ENCODE measurements around the gene SPTLC1. TPM values are rescaled to one million over a fixed set of nuclear protein-coding genes. Genes with fewer than 3 reads are reported as not detected.

Gene SPTLC1
- polyA plus RNA-seq, 6 donors from 2014 or later: 32.8 to 53.5 (median 44.2) TPM

DNA sequence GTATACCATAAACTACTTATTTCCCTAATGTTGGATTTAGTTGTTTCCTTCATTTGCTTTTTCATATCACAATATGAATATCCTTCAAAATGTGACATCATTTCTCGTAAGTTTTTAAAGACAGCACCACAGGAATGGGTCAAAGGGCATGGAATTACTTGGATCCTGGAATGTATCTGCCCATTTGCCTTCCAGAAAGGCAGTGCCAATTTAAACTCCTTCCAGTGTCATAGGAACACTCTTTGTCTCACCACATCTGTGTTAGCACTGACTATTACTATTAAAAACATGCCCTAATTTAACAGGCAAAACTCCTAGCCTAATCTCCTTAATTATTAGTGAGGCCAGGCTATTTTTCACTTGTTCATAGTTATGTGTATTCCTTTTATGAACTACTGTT is 58.0 kb downstream of the SPTLC1 start:
- Mint-ChIP-seq H3K27ac (no peak overlapping the region), H3K27me3 (no peaks in the 10 kb centered on the region)

DNA sequence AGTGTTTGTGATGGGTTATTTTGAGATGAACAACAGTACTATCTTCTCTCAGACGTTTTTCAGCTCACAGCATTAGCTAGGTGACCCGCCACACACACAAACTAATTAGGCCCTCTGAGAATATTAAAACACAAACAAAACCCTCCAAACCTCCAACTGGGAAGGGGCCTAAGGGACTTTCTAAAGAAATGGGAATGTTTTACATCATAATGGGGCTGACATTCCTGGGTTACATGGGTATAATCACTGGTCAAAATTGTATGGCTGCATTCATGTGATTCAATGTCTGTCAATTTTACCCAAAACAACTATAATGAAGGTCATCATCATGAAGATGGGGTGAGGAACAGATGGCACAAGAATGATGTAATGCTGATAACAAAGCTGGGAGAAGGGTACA is 59.6 kb downstream of the SPTLC1 start:
- Mint-ChIP-seq H3K36me3 (peaks cover 37 to 40% of the 10 kb centered on the region in 2 donors), H3K4me1 (peaks cover 0 to 3% (median 0%) of the 10 kb centered on the region in 3 donors), H3K9me3 (peaks cover 0 to 8% (median 4%) of the 10 kb centered on the region in 7 donors), H3K27me3 (no peaks in the 10 kb centered on the region), H3K4me3 (no peak overlapping the region), H3K27ac (peak overlapping the region in 1 of 6 donors; percentile 39)
- no peak for DNase-seq
- no peak for ATAC-seq (ENCODE audit: low read depth in 2 of 2)

More for the DNA sequence above, 58.0 kb downstream of the SPTLC1 start:
- no peak for ATAC-seq (ENCODE audit: low read depth in 2 of 2)
- H3K9me3 Mint-ChIP-seq: peaks cover 0 to 23% (median 17%) of the 10 kb centered on the region in 7 donors
- no peak for DNase-seq
- H3K4me1 Mint-ChIP-seq: peaks cover 0 to 2% (median 0%) of the 10 kb centered on the region in 3 donors
- H3K36me3 Mint-ChIP-seq: peaks cover 48 to 53% of the 10 kb centered on the region in 2 donors
- no peak overlapping the region for H3K4me3 Mint-ChIP-seq

DNA sequence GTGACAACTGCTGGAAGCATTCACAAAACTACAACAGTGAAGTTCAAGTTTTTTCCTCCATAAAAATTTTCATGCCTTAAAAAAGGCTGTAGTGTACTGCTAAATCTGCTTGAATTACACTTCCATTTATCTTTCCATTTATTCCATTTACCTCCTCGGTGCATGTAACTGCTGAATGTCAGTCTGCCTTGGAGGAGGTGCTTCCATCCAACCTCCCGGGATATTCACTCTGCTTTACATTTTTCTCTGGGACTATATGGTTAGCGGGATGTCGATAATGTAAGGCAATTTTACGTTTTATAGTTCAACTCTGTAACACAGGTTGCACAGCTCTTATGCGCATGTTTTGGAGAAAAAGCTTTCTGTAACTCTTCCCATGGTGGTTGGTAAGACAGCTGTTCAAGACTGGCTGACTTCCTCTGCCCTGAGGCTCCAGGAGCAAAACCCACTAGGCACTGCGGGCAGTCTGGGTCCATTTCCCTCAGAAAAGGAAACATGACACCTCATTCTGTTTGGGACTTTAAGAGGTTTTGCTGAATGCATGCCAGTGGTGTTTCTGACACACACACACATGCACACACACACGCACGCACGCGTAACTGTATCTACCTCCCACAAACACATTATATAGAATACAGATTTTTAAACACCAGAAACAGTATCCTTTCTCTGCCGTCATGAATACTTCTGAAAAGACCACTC is 66.1 kb downstream of the SPTLC1 start:
- Mint-ChIP-seq H3K9me3 (peaks cover 0 to 6% (median 0%) of the 10 kb centered on the region in 7 donors), H3K27ac (peak overlapping the region in 2 of 6 donors; percentile 2 to 82), H3K27me3 (no peaks in the 10 kb centered on the region), H3K4me3 (peak overlapping the region in 1 of 8 donors; percentile 53), H3K36me3 (peaks cover 57 to 59% of the 10 kb centered on the region in 2 donors), H3K4me1 (peaks cover 0 to 7% (median 0%) of the 10 kb centered on the region in 3 donors)
- ATAC-seq (ENCODE audit: low read depth in 2 of 2) (no peak), DNase-seq (no peak)

DNA sequence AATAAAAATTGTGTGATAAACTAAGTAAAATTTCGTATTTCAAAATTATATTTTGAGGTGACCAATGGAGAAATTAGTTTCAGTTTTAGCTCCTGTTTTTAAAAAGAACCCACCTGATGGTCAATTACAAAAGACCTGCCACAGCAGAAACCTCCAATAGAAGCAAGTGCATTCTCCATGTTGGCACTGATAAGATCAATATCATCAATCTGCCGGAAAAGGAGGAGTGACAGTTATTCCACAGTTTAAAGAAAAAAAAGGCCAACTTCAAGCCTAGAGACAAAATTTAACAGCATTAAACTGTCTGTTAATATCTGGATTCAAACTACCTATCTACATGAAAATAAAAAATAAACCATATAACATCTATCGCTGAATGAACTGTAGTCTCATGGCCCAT is 67.7 kb downstream of the SPTLC1 start:
- no peak for ATAC-seq (ENCODE audit: low read depth in 2 of 2)
- Mint-ChIP-seq H3K27me3 (no peaks in the 10 kb centered on the region), H3K4me3 (no peak overlapping the region), H3K36me3 (peaks cover 62 to 64% of the 10 kb centered on the region in 2 donors), H3K27ac (no peak overlapping the region), H3K4me1 (peaks cover 0 to 7% (median 0%) of the 10 kb centered on the region in 3 donors), H3K9me3 (peaks cover 8 to 20% (median 14%) of the 10 kb centered on the region in 7 donors)
- DNase-seq: no peak

DNA sequence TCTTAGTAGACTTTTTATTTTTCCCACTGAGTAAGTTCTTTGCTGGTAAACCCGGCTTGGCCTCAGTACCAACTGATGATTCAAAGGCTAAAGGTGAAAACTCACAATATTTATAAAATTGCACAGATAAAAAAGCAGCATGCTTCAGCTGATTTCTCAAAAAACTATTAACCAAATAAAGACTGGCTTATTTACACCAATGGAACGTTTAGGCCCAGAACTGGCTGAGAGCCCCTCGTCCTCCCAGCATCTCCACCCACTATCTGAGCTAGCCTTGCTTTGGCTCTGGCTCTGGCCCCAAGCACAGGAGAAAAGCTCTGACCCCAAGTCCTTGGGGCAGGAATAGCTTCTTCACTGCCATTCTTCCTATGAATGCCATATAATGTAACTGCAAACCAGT is 68.5 kb downstream of the SPTLC1 start:
- Mint-ChIP-seq H3K36me3 (peaks cover 64 to 67% of the 10 kb centered on the region in 2 donors), H3K27ac (no peak overlapping the region), H3K9me3 (peaks cover 15 to 28% (median 21%) of the 10 kb centered on the region in 7 donors), H3K4me1 (peaks cover 0 to 7% (median 0%) of the 10 kb centered on the region in 3 donors), H3K27me3 (no peaks in the 10 kb centered on the region), H3K4me3 (no peak overlapping the region)
- no peak for ATAC-seq (ENCODE audit: low read depth in 2 of 2)
- no peak for DNase-seq

DNA sequence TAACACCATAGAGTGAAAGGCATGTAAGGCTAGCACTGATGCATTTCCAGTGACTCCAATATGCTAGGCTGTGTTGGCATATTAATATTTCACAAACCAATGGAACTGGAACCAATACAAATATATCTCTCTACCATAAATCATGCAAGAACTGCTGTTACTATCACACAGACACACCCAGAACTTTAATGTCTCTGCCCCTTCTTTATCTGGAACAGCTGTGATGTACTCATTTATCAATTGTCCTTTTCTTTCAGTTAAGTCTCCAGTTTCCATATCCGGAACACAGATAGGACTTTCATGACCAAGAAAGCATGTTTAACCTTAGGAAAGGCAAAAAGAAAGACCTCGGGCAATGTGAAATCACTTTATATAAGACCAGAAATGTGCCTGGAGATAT is 70.3 kb downstream of the SPTLC1 start:
- Mint-ChIP-seq H3K4me3 (no peak overlapping the region), H3K9me3 (peaks cover 15 to 28% (median 22%) of the 10 kb centered on the region in 7 donors)

DNA sequence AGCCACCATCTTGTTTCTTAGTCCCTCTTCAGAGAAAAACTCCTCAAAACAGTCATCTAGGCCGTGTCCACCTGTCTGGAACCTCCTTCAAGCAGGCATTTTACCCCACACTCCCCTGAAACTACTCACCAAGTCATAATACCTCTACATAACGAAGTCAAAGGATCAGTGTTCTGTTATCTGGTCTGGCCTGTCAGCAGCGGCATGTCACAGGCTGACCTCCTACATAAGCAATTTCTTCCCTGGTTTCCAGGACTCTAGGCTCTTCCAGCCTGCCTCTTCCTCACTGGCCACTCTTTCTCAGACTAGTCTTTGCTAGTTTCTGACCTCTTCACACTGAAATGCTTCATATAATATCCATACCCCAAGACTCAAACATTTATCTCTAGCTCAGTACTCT is 72.2 kb downstream of the SPTLC1 start:
- H3K27ac Mint-ChIP-seq: no peak overlapping the region
- peaks cover 15 to 28% (median 22%) of the 10 kb centered on the region in 7 donors for H3K9me3 Mint-ChIP-seq
- no peaks in the 10 kb centered on the region for H3K27me3 Mint-ChIP-seq
- H3K4me1 Mint-ChIP-seq: peaks cover 0 to 4% (median 0%) of the 10 kb centered on the region in 3 donors
- no peak overlapping the region for H3K4me3 Mint-ChIP-seq
- no peak for ATAC-seq (ENCODE audit: low read depth in 2 of 2)
- peaks cover 53 to 66% of the 10 kb centered on the region in 2 donors for H3K36me3 Mint-ChIP-seq
- DNase-seq: no peak

More for the DNA sequence above, 70.3 kb downstream of the SPTLC1 start:
- ATAC-seq (ENCODE audit: low read depth in 2 of 2): no peak
- H3K27ac Mint-ChIP-seq: no peak overlapping the region
- H3K36me3 Mint-ChIP-seq: peaks cover 65 to 69% of the 10 kb centered on the region in 2 donors
- DNase-seq: no peak
- H3K4me1 Mint-ChIP-seq: peaks cover 0 to 4% (median 0%) of the 10 kb centered on the region in 3 donors
- H3K27me3 Mint-ChIP-seq: no peaks in the 10 kb centered on the region

DNA sequence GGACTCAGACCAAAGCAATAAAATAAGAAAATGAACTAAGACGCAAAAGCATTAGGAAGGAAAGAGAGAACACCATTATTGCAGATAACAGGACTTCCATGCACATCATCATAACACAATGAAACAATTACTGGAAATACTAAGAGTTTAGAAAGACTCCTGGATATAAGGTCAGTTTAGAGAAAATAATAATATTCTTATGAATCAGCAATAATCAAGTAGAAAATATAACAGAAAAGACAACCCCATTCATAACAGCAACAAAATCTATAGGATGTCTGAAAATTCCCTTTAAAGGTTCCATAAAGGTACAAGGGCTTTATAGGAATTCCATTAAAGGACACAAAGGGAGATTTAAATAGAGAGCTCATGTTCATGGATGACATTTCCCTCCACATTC is 73.0 kb downstream of the SPTLC1 start:
- Mint-ChIP-seq H3K27ac (no peak overlapping the region), H3K27me3 (no peaks in the 10 kb centered on the region), H3K36me3 (peaks cover 59 to 69% of the 10 kb centered on the region in 2 donors), H3K9me3 (peaks cover 15 to 28% (median 22%) of the 10 kb centered on the region in 7 donors), H3K4me1 (peaks cover 0 to 4% (median 0%) of the 10 kb centered on the region in 3 donors), H3K4me3 (no peak overlapping the region)
- ATAC-seq (ENCODE audit: low read depth in 2 of 2): no peak
- no peak for DNase-seq

DNA sequence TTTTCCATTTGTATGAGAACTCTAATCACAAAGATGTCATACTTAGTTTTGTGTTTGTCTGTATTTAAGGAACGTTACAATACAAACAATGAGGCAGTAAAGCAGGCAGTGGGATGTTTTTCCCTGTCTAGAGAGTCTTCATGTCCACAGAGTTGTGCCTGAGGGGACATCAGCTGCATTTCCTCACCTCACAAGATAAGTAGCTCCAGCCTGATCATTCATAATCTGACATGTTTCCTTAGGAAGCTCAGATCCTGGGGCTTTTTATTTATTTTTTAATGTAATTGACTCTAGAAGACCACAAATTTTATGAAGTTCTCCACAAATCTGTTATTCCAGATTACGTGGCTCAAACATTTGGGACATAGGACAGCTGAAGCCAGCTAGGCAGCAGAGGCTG is 78.5 kb downstream of the SPTLC1 start:
- Mint-ChIP-seq H3K36me3 (peaks cover 37 to 46% of the 10 kb centered on the region in 2 donors), H3K9me3 (peaks cover 0 to 3% (median 1%) of the 10 kb centered on the region in 7 donors), H3K4me3 (no peak overlapping the region), H3K27ac (no peak overlapping the region), H3K4me1 (no peaks in the 10 kb centered on the region), H3K27me3 (no peaks in the 10 kb centered on the region)
- no peak for DNase-seq
- no peak for ATAC-seq (ENCODE audit: low read depth in 2 of 2)

DNA sequence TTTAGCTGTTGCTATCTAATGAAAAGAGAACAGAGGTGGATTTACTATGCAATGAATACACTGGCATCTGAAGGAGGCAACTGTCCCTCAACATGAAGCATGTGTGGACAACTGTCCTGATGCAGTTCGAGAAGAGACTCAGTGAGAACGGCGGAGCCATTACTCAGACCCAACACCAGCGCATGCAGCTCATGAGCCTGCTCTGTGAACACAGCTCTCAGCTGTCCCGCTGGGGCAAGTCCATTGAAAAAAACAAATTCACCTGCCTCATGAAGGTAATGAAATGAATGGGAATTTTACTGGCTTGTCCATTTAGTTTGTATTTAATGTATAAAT is 78.8 kb downstream of the SPTLC1 start:
- no peaks in the 10 kb centered on the region for H3K9me3 Mint-ChIP-seq
- no peak overlapping the region for H3K27ac Mint-ChIP-seq
- peaks cover 35 to 45% of the 10 kb centered on the region in 2 donors for H3K36me3 Mint-ChIP-seq
- no peak overlapping the region for H3K4me3 Mint-ChIP-seq
- no peaks in the 10 kb centered on the region for H3K4me1 Mint-ChIP-seq
- no peak for DNase-seq
- H3K27me3 Mint-ChIP-seq: no peaks in the 10 kb centered on the region
- ATAC-seq (ENCODE audit: low read depth in 2 of 2): no peak

DNA sequence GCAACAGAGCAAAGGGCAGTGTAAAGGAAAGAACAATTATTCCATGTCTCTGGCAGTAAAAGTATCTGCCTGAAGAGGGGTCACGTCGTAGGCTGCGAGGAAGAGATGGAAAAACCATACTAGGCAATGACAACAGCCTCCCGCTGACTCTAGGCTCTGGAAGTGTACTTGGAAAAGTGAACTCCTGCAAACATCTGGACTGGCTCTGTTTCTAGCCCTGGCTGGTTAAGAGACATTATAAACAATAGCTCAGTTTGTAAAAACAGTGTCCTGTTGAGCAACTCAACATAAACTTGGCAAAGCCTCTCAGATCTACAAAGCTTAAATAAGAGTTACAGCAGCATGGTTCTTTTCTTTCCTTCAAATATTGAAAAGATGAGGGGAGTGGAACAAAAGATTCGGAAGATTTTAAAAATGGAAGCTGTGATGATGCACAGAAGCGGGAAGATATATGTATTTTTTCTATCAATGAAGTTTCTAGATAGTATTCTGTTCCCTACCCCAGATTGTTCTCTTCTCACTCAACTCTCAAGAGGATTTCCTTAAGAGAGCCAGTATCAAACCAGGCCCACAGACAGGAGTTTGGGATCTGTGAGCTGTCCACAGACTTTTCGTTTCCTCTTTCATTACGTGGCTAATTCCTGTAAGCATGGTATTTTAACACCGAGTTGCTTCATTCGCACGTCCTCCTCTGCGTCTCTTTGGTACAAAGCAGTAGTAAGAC is 79.4 kb downstream of the SPTLC1 start:
- Mint-ChIP-seq H3K4me3 (no peak overlapping the region), H3K27me3 (no peaks in the 10 kb centered on the region), H3K36me3 (peaks cover 35 to 45% of the 10 kb centered on the region in 2 donors), H3K9me3 (no peaks in the 10 kb centered on the region), H3K27ac (peak overlapping the region in 1 of 6 donors; percentile 15), H3K4me1 (no peaks in the 10 kb centered on the region)
- ATAC-seq (ENCODE audit: low read depth in 2 of 2) (no peak), DNase-seq (no peak)

DNA sequence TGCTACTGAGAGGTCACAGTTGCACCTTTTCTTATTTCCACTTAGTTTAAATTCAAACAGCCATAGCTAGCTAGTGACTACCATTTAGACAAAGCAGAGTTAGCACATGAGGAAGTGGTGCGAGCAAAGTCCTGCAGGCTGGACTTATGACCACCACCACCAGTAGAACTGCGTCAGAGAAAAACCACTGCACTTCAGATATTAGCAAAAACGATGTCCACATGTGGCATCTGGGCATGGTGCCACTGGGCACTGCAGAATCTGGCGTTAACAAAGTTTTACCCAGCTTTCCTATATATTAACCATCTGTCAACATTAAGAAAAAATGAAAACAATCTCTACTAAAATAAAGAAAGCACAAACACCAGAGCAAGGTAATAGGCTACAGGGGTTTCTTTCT is 80.1 kb downstream of the SPTLC1 start:
- Mint-ChIP-seq H3K36me3 (peaks cover 35 to 45% of the 10 kb centered on the region in 2 donors), H3K4me1 (no peaks in the 10 kb centered on the region), H3K27me3 (no peaks in the 10 kb centered on the region), H3K27ac (no peak overlapping the region), H3K4me3 (no peak overlapping the region), H3K9me3 (no peaks in the 10 kb centered on the region)
- DNase-seq (no peak), ATAC-seq (ENCODE audit: low read depth in 2 of 2) (no peak)

DNA sequence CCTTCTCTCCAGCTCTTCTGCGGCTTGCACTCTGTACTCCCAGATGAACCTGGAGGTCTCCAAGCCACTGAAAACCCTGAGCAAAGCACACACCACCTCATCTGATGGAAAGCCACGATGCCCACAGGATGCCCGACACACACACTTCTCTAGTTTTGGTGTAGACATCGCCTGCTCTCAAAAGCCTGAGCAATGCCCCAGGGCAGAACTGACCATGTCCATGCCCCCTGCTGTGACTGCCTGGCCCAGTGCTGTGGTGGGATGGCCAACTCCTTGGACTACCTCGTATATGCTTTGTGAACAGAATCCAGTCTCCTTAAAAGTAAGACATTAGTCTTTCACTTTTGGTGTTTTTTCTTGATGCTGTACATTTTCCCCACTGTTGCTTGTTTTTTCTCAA is 81.2 kb downstream of the SPTLC1 start:
- DNase-seq: no peak
- ATAC-seq (ENCODE audit: low read depth in 2 of 2): no peak
- Mint-ChIP-seq H3K4me1 (no peaks in the 10 kb centered on the region), H3K9me3 (no peaks in the 10 kb centered on the region), H3K27me3 (no peaks in the 10 kb centered on the region), H3K36me3 (peaks cover 35 to 45% of the 10 kb centered on the region in 2 donors), H3K4me3 (no peak overlapping the region), H3K27ac (no peak overlapping the region)

DNA sequence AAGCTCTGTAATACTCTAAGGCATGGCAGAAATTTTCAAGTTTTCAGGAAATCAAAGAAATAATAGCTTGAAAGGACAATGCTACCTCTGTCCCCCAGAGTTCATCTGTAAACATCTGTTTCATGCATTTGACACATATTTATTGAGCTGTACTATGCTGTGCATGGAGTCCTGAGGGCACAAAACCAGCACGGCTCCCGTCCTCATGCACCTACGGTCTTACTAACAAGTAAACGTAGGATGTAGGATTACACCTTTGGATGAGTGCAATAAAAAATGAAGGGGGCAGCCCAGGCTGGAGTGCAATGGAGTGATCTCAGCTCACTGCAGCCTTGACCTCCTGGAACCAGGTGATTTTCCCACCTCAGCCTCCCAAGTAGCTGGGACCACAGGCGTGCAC is 81.9 kb downstream of the SPTLC1 start:
- Mint-ChIP-seq H3K27ac (peak overlapping the region in 1 of 6 donors; percentile 14), H3K4me1 (no peaks in the 10 kb centered on the region), H3K4me3 (no peak overlapping the region), H3K9me3 (no peaks in the 10 kb centered on the region), H3K36me3 (peaks cover 35 to 39% of the 10 kb centered on the region in 2 donors), H3K27me3 (no peaks in the 10 kb centered on the region)
- DNase-seq: no peak
- no peak for ATAC-seq (ENCODE audit: low read depth in 2 of 2)

Measured in naive B cell (primary cell).